Esophagus (tissue), 2 donors: ENCODE data around the gene AGT. TPM values are rescaled to one million over a fixed set of nuclear protein-coding genes. Genes with fewer than 3 reads are reported as not detected.

Source experiments
- H3K27ac ChIP-seq, 2 donors: one replicate each; pipeline ENCODE4 v1.5.1; 2013; ENCODE audit warnings: low read depth in 2 of 2, mild to moderate bottlenecking in 2 of 2, inconsistent platforms in 1 of 2, low read length in 1 of 2, moderate library complexity in 1 of 2
- H3K27me3 ChIP-seq, 2 donors: one replicate each; pipeline ENCODE4 v1.6.1; 2013; ENCODE audit warnings: low read length in 2 of 2, control low read depth in 1 of 2, mild to moderate bottlenecking in 1 of 2; ENCODE audit not compliant: insufficient read depth in 2 of 2, control insufficient read depth in 1 of 2
- H3K36me3 ChIP-seq, 2 donors: one replicate each; pipeline ENCODE4 v1.6.1; 2013; ENCODE audit warnings: low read length in 1 of 2; ENCODE audit not compliant: control insufficient read depth in 2 of 2, insufficient read depth in 2 of 2
- H3K4me1 ChIP-seq, 2 donors: one replicate each; pipeline ENCODE4 v1.6.1; 2013; ENCODE audit warnings: low read length in 1 of 2; ENCODE audit not compliant: control insufficient read depth in 2 of 2, insufficient read depth in 2 of 2
- H3K4me3 ChIP-seq, 2 donors: one replicate each; pipeline ENCODE4 v1.5.1; 2013; ENCODE audit warnings: low read length in 2 of 2, mild to moderate bottlenecking in 2 of 2, low read depth in 1 of 2, moderate library complexity in 1 of 2
- H3K9me3 ChIP-seq, 2 donors: one replicate each; pipeline ENCODE4 v1.6.1; 2013; ENCODE audit warnings: mild to moderate bottlenecking in 2 of 2, low read depth in 1 of 2, low read length in 1 of 2, moderate library complexity in 1 of 2; ENCODE audit not compliant: control insufficient read depth in 2 of 2, insufficient read depth in 1 of 2
- WGBS, 2 donors: extraction: QIAGEN DNeasy Blood & Tissue Kit; methylation state at CpG; one replicate each; pipeline ENCODE4 v1.1.7; 2013; 5-methylcytosine and 5-hydroxymethylcytosine counted together
- polyA plus RNA-seq, 2 donors: library from polyadenylated mRNA; stranded (reverse); fragments of 200-250 nt; gene quantifications; one replicate each; pipeline ENCODE4 v1.2.3, GENCODE V29; 2013
- donor health status: healthy with polysubstance abuse.
- donor health status: Bipolar disorder and iron deficiency.

AGT gene
- polyA plus RNA-seq, 2 donors: 0.12 to 0.49 TPM

GRCh38 chr1:230682882-230683610, 30.9 kb downstream of the AGT start:
- no peak overlapping the region for H3K27ac ChIP-seq

GRCh38 chr1:230682274-230682673, 31.6 kb downstream of the AGT start:
- no peaks in the 10 kb centered on the region for H3K4me1 ChIP-seq
- H3K27ac ChIP-seq: no peak overlapping the region
- H3K36me3 ChIP-seq: peaks cover 7 to 18% of the 10 kb centered on the region in 2 donors
- H3K4me3 ChIP-seq: no peak overlapping the region
- no peaks in the 10 kb centered on the region for H3K9me3 ChIP-seq
- H3K27me3 ChIP-seq: no peaks in the 10 kb centered on the region
- WGBS, 2 donors: 55 to 71% methylated on average over 3 of the region's 3 CpGs

More at GRCh38 chr1:230682882-230683610, 30.9 kb downstream of the AGT start:
- H3K4me3 ChIP-seq: no peak overlapping the region
- no peaks in the 10 kb centered on the region for H3K27me3 ChIP-seq
- WGBS, 2 donors: 80 to 83% methylated on average over 9 of the region's 9 CpGs
- H3K4me1 ChIP-seq: no peaks in the 10 kb centered on the region
- no peaks in the 10 kb centered on the region for H3K9me3 ChIP-seq
- H3K36me3 ChIP-seq: peaks cover 7 to 18% of the 10 kb centered on the region in 2 donors

- Histone ChIP-seq H3K36me3 (peaks cover 7 to 13% of the 10 kb centered on the region in 2 donors), H3K4me3 (no peak overlapping the region), H3K4me1 (no peaks in the 10 kb centered on the region), H3K27me3 (no peaks in the 10 kb centered on the region), H3K9me3 (no peaks in the 10 kb centered on the region), H3K27ac (peak overlapping the region in 1 of 2 donors; percentile 20)
- 21 to 29% methylated on average over 2 of the region's 2 CpGs for WGBS, 2 donors
These were observed 32.3 kb downstream of the AGT start for GRCh38 chr1:230681599-230681998.

- 51 to 56% methylated on average over 4 of the region's 4 CpGs for WGBS, 2 donors
- peaks cover 7 to 16% of the 10 kb centered on the region in 2 donors for H3K36me3 ChIP-seq
- no peaks in the 10 kb centered on the region for H3K9me3 ChIP-seq
- no peaks in the 10 kb centered on the region for H3K4me1 ChIP-seq
- no peaks in the 10 kb centered on the region for H3K27me3 ChIP-seq
- H3K27ac ChIP-seq: no peak overlapping the region
- no peak overlapping the region for H3K4me3 ChIP-seq
These were observed 33.5 kb downstream of the AGT start for GRCh38 chr1:230680300-230681025.

GRCh38 chr1:230679825-230680224, 34.1 kb downstream of the AGT start:
- Histone ChIP-seq H3K27me3 (no peaks in the 10 kb centered on the region), H3K27ac (no peak overlapping the region), H3K4me3 (no peak overlapping the region), H3K4me1 (no peaks in the 10 kb centered on the region), H3K36me3 (peaks cover 7 to 16% of the 10 kb centered on the region in 2 donors), H3K9me3 (no peaks in the 10 kb centered on the region)
- WGBS, 2 donors: 92 to 95% methylated on average over 2 of the region's 2 CpGs

- no peaks in the 10 kb centered on the region for H3K4me1 ChIP-seq
- H3K27me3 ChIP-seq: no peaks in the 10 kb centered on the region
- 62 to 73% methylated on average over 3 of the region's 3 CpGs for WGBS, 2 donors
- H3K9me3 ChIP-seq: no peaks in the 10 kb centered on the region
- H3K36me3 ChIP-seq: peaks cover 6 to 15% of the 10 kb centered on the region in 2 donors
- H3K4me3 ChIP-seq: no peak overlapping the region
- H3K27ac ChIP-seq: no peak overlapping the region
These were observed 34.7 kb downstream of the AGT start for GRCh38 chr1:230679192-230679591.

GRCh38 chr1:230677200-230677599, 36.7 kb downstream of the AGT start:
- H3K36me3 ChIP-seq: peaks cover 3 to 15% of the 10 kb centered on the region in 2 donors
- no peaks in the 10 kb centered on the region for H3K4me1 ChIP-seq
- 91 to 93% methylated on average over 1 of the region's 1 CpG for WGBS, 2 donors
- H3K27me3 ChIP-seq: no peaks in the 10 kb centered on the region
- no peak overlapping the region for H3K27ac ChIP-seq
- H3K4me3 ChIP-seq: no peak overlapping the region
- no peaks in the 10 kb centered on the region for H3K9me3 ChIP-seq

GRCh38 chr1:230674581-230674980, 39.3 kb downstream of the AGT start:
- Histone ChIP-seq H3K4me3 (no peak overlapping the region), H3K9me3 (no peaks in the 10 kb centered on the region), H3K4me1 (no peaks in the 10 kb centered on the region), H3K36me3 (peaks cover under 1 to 17% of the 10 kb centered on the region in 2 donors), H3K27ac (no peak overlapping the region), H3K27me3 (no peaks in the 10 kb centered on the region)
- 91 to 96% methylated on average over 2 of the region's 2 CpGs for WGBS, 2 donors

- WGBS, 2 donors: 94 to 95% methylated on average over 8 of the region's 8 CpGs
- Histone ChIP-seq H3K27me3 (no peaks in the 10 kb centered on the region), H3K36me3 (peaks cover 8 to 24% of the 10 kb centered on the region in 2 donors), H3K9me3 (no peaks in the 10 kb centered on the region), H3K27ac (no peak overlapping the region), H3K4me3 (no peak overlapping the region), H3K4me1 (no peaks in the 10 kb centered on the region)
These were observed 44.4 kb downstream of the AGT start for GRCh38 chr1:230669543-230669942.
